Testis (tissue), 3 donors: ENCODE data around the gene SERPINE2. TPM values are rescaled to one million over a fixed set of nuclear protein-coding genes. Genes with fewer than 3 reads are reported as not detected.

Experiments used
- DNase-seq: peaks from one replicate; pipeline ENCODE4 v3.0.0-alpha.2; 2019
- H3K27ac ChIP-seq, 2 donors: fragments of 200-600 bp; sonication (generic); one replicate each; pipeline ENCODE4 v1.5.1; 2019
- H3K27me3 ChIP-seq: fragments of 200-600 bp; sonication (generic); one replicate; pipeline ENCODE4 v1.5.1; 2019
- H3K36me3 ChIP-seq: fragments of 200-600 bp; sonication (generic); one replicate; pipeline ENCODE4 v1.5.1; 2017; ENCODE audit warnings: low read depth; ENCODE audit errors: missing control alignments
- H3K4me1 ChIP-seq: fragments of 200-600 bp; sonication (generic); one replicate; pipeline ENCODE4 v1.5.1; 2019
- H3K4me3 ChIP-seq, 2 donors: fragments of 200-600 bp; sonication (generic); one replicate each; pipeline ENCODE4 v1.5.1; 2017 to 2019
- H3K9me3 ChIP-seq: fragments of 200-600 bp; sonication (generic); one replicate; pipeline ENCODE4 v1.5.1; 2017
- POLR2A ChIP-seq: fragments of 450-650 bp; IDR thresholded peaks from one replicate; pipeline ENCODE4 v1.6.1; 2017; ENCODE audit warnings: antibody characterized with exemption, mild to moderate bottlenecking, moderate library complexity
- WGBS, 2 donors: methylation state at CpG; one replicate each; pipeline ENCODE4 v1.1.5; 2018; 5-methylcytosine and 5-hydroxymethylcytosine counted together
- intact Hi-C: fragments of 100-400 bp; cut with DNase I; formaldehyde crosslinking; loops from one replicate; pipeline ENCODE4 v1.15.1; 2023; ENCODE audit warnings: low total_unique reads
- polyA plus RNA-seq: library from polyadenylated mRNA; stranded (reverse); fragments of 350-450 nt; fragmentation: Illumina TruSeq; extraction: RNeasy Lipid Tissue Mini Kit (QIAGEN cat#74804); gene quantifications from one replicate; pipeline ENCODE4 v1.2.3, GENCODE V29; 2014; ENCODE audit warnings: low read depth, low replicate concordance; ENCODE audit not compliant: insufficient read depth
- total RNA-seq, 2 donors: library from RNA; depleted of rRNA; stranded (reverse); fragments of >200 nt; gene quantifications; one replicate each; pipeline ENCODE4 v1.2.3, GENCODE V29; 2016
- TF ChIP-seq, protein P1 (sequence below), 3 experiments: fragments of 450-650 bp in 2 of 3; fragments of 200-600 bp in 1 of 3; sonication (generic) in 1 of 3; IDR thresholded peaks; one replicate each; pipeline ENCODE4 v1.5.1; 2016 to 2019; ENCODE audit warnings: antibody characterized with exemption in 3 of 3, mild to moderate bottlenecking in 2 of 3, moderate library complexity in 1 of 3

SERPINE2 gene
- total and polyA plus RNA-seq, 3 donors from 2014 or later = 145 to 220 (median 145) TPM

DNA sequence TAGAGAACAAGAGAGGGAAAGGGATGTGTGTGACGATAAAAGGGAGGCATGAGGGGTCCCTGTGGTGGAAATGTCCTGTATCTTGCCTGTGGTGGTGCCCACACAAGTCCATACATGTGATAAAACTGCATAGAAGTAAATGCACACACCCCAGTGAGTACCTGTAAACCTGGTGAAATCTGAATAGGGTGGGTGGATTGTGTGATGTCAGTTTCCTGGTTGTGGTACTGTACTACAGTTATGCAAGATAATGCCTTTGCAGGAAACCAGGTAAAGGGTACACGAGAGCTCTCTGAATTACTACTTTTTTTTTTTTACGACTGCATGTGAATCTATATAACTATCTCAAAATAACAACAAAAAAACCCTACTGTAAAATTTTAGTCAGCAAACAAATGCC lies 22.1 kb downstream of the SERPINE2 start:
- Histone ChIP-seq H3K9me3 (no peaks in the 10 kb centered on the region), H3K27ac (no peak overlapping the region), H3K4me3 (no peak overlapping the region), H3K4me1 (no peaks in the 10 kb centered on the region), H3K36me3 (no peaks in the 10 kb centered on the region), H3K27me3 (no peaks in the 10 kb centered on the region)
- WGBS, 2 donors = 59 to 61% methylated on average over 3 of the region's 3 CpGs
- DNase-seq = no peak
- no peak for TF ChIP-seq POLR2A
- intact Hi-C loops = no loop called here

GRCh38 chr2:224014336-224014735 lies 24.8 kb downstream of the SERPINE2 start:
- WGBS, 2 donors = 77 to 82% methylated on average over 4 of the region's 4 CpGs
- intact Hi-C loops = no loop called here
- Histone ChIP-seq H3K27me3 (no peaks in the 10 kb centered on the region), H3K4me3 (no peak overlapping the region), H3K27ac (no peak overlapping the region), H3K9me3 (no peaks in the 10 kb centered on the region), H3K36me3 (no peaks in the 10 kb centered on the region), H3K4me1 (no peaks in the 10 kb centered on the region)
- no peak for DNase-seq
- no peak for TF ChIP-seq POLR2A
- TF ChIP-seq, protein P1, sequence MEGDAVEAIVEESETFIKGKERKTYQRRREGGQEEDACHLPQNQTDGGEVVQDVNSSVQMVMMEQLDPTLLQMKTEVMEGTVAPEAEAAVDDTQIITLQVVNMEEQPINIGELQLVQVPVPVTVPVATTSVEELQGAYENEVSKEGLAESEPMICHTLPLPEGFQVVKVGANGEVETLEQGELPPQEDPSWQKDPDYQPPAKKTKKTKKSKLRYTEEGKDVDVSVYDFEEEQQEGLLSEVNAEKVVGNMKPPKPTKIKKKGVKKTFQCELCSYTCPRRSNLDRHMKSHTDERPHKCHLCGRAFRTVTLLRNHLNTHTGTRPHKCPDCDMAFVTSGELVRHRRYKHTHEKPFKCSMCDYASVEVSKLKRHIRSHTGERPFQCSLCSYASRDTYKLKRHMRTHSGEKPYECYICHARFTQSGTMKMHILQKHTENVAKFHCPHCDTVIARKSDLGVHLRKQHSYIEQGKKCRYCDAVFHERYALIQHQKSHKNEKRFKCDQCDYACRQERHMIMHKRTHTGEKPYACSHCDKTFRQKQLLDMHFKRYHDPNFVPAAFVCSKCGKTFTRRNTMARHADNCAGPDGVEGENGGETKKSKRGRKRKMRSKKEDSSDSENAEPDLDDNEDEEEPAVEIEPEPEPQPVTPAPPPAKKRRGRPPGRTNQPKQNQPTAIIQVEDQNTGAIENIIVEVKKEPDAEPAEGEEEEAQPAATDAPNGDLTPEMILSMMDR (IDR thresholded peaks at IDR 0.05) = no peak

- Histone ChIP-seq H3K36me3 (no peaks in the 10 kb centered on the region), H3K27me3 (no peaks in the 10 kb centered on the region), H3K9me3 (no peaks in the 10 kb centered on the region), H3K4me1 (no peaks in the 10 kb centered on the region), H3K27ac (no peak overlapping the region), H3K4me3 (no peak overlapping the region)
- WGBS, 2 donors = 52 to 85% methylated on average over 1 of the region's 1 CpG
- no peak for DNase-seq
- TF ChIP-seq, protein P1 (IDR thresholded peaks at IDR 0.05) = no peak
- no peak for TF ChIP-seq POLR2A
- intact Hi-C loops = no loop called here
These were observed 27.2 kb downstream of the SERPINE2 start for GRCh38 chr2:224011837-224012236.

DNA sequence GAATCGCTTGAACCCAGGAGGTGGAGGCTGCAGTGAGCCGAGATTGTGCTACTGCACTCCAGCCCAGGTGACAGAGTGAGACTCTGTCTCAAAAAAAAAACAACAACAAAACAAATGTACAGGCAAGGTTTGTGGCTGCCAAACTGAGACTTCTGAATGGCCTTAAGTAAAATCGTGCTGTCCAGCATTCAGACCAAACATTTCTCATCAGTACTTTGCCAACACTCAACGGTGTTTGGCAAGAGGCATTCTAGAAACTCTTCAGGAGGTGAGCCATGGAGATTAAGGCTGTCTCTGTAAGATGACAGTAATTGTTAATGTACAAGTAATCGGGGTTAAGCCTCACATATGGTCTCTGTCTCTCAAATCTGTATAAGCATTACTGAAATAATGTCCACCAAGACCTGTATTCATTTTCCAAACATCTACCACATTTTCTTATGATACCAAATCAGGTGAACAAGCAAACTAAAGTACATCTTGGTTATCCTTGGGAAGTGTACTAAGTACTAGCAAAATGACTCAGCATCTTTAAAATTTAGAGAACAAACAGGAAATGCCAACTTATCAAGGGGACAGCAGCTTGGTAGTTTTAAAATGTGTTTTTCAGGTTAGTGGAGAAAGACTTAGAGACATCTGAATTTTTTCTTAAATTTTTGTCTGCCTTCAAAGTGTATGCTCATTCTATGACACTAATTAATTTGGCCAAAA lies 29.3 kb downstream of the SERPINE2 start:
- Histone ChIP-seq H3K27me3 (no peaks in the 10 kb centered on the region), H3K36me3 (no peaks in the 10 kb centered on the region), H3K9me3 (no peaks in the 10 kb centered on the region), H3K4me1 (no peaks in the 10 kb centered on the region), H3K27ac (no peak overlapping the region), H3K4me3 (no peak overlapping the region)
- DNase-seq = no peak
- WGBS, 2 donors = 73 to 77% methylated on average over 5 of the region's 5 CpGs
- TF ChIP-seq, protein P1 (IDR thresholded peaks at IDR 0.05) = no peak
- TF ChIP-seq POLR2A = no peak
- intact Hi-C loops = no loop called here

DNA sequence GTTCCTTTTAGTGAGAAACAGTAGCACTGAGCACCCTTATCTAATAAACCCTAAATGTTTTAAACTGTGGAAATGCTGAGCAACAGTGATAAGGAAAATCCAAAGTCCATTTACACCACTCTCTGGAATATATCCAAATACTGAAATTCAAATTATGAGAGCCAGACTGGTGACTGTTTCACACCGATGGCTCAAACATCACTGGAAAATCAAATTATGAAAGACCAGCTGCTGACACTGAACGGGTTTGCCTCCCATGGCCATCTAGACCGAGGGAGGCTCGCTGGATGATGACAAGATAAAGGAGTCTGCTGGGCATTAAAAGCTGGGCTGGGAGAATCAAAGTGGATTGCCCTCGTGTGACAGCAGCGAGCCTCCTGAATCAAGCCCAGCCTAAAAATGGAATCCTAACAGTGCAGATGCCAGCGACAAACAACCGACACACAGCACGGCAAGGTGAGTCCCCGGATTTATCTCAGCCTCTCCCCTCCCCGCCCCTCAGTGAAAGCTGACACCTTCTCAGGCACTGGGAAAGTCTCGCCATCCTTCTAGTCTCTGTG lies 30.3 kb downstream of the SERPINE2 start:
- Histone ChIP-seq H3K36me3 (no peaks in the 10 kb centered on the region), H3K27me3 (no peaks in the 10 kb centered on the region), H3K4me1 (peaks cover 7% of the 10 kb centered on the region), H3K4me3 (no peak overlapping the region), H3K9me3 (no peaks in the 10 kb centered on the region), H3K27ac (no peak overlapping the region)
- no peak for DNase-seq
- intact Hi-C loops = no loop called here
- no peak for TF ChIP-seq POLR2A
- TF ChIP-seq, protein P1 (IDR thresholded peaks at IDR 0.05) = no peak
- 69 to 83% methylated on average over 12 of the region's 12 CpGs for WGBS, 2 donors
